Mucosa of gallbladder (tissue), 1 donor: Measurements from ENCODE around the gene GRK5. TPM values are rescaled to one million over a fixed set of nuclear protein-coding genes. Genes with fewer than 3 reads are reported as not detected.

Source experiments
- DNase-seq: peaks from one replicate; pipeline ENCODE4 v3.0.0-alpha.2; 2020; ENCODE audit warnings: low spot score
- total RNA-seq: library from RNA; stranded (reverse); gene quantifications from one replicate; pipeline ENCODE4 v1.2.1, GENCODE V29; 2021
- donor health status: DM: no; HTN: no; CAD: no.

Gene GRK5
- total RNA-seq, 1 donor from 2014 or later = 21.1 TPM

DNA sequence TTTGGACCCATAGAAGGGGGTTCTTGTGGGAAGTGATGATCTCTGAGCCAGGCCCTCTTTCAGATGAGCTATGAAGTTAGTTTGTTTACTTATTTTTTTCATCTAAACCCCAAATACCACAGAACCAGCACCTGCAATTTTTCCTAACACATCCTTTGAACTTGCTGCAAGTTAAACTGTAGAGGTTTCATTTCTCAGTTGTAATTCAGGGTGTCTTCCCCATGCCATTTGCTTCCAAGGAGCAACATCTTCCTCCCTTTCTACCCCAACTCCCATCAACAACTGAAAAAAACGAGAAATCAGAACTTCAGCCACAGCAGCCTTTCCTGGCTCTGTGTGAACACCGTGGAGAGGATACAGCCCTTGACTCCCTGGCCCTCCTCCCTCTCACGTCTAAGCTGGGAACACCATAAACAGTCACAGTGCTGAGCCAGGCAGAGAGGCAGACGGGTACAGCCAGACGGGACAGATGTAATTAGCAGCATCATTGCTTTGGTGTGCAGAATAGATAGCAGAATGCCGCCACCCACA is 271.5 kb downstream of the GRK5 start:
- DNase-seq = no peak

DNA sequence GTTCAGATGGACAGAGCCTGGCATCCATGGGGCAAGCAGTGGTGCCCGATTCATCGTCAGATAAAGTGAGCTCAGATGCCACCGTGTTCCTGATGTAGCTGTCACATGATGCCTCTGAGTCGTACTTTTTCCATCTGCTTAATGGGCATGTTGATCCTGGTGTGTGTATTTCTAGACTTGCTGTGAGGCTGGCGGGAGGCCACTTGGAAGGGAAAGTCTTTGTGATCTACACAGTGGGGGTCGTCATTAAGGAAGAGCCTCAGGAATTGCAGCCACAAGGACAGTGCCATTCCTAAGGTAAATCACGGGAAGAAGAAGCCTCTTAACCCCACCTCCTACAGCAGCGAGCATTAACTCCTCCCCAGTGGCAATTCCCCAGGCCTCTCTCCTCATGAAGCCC is 272.2 kb downstream of the GRK5 start:
- no peak for DNase-seq

DNA sequence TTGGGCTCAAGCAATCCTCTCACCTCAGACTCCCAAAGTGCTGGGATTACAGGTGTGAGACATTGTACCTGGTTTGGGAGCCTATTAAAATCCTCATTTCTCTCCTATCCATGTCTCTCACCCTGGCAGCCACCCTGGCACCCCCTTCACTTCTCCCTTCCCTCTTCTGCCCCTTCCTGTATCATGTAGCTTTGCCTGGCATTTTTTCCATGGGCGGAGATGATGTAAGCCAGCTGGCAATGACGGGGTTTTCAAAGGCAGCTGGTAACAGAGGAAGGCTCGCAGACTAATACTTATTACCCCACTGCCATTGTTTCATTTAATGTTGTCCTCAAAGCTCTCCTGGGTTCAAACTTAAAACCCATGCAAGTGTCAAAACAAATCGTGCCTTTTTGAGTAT is 273.3 kb downstream of the GRK5 start:
- DNase-seq = no peak

DNA sequence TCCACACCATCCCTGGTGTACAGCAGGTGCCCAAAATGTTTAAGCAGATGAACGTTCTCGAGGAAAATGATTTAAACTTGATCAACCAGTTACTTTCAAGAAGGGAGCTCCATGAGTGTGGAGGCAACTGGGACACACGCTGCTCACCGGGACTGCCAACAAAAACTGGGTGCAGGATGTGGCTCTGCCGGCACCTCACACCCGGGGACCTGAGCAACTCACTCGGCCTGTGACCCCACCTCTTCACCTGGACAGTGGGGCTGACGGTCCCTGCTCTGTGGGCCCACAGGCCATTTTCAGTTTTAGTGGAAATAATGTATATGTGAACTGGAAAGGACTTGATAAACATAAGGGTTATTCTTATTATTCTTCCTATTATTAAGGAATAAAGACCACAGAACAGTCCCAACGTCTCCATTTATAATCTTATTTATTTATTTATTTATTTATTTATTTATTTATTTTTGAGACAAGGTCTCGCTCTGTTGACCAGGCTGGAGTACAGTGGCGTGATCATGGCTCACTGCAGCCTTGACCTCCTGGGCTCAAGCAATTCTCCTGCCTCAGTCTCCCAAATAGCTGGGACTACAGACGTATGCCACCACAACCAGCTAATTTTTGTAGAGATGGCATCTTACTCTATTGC is 274.5 kb downstream of the GRK5 start:
- DNase-seq = no peak

DNA sequence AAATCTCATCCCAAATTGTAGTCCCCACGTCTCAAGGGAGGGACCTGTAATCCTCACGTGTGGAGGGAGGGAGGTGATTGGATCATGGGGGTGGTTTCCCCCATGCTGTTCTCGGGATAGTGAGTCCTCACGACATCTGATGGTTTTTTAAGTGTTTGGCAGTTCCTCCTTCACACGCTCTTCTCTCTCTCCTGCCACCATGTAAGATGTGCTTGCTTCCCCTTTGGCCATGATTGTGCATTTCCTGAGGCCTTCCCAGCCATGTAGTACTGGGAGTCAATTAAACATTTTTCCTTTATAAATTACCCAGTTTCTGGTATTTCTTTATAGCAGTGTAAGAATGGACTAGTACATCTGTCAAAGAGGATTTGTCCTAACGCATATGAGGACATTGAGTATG is 275.6 kb downstream of the GRK5 start:
- DNase-seq = no peak

DNA sequence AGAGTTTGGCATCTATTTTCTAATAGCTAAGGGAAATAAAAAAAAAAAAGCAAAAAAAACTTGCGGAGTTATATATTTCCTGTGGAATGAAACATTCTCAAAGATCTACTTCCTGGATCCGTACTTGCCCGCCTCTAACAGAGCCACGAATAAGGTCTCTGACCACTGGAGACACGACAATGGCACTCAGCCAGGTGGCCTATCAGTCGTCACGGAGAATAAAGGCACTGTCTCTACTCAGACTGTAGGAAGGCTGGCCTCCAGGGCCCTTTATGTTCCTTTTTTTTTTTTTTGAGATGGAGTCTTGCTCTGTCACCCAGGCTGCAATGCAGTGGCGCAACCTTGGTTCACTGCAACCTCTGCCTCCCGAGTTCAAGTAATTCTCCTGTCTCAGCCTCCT is 276.5 kb downstream of the GRK5 start:
- no peak for DNase-seq

DNA sequence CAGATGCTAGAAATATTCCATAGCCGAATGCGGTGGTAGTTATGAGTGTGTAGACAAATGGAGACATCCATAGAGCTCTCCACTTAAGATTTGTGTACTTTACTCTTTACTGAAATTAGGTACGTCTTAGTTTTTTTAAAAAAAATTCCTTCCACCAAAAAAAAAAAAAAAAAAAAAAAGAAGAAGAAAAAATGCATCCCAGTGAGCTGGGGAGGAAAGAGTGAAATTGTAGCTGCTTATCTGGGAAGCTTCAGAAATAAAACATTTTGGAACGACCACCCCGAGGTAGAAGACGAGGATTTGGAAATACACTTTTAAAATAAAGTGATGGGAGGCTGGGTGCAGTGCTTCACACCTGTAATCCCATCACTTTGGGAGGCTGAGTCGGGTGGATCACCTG is 281.3 kb downstream of the GRK5 start:
- DNase-seq = no peak

DNA sequence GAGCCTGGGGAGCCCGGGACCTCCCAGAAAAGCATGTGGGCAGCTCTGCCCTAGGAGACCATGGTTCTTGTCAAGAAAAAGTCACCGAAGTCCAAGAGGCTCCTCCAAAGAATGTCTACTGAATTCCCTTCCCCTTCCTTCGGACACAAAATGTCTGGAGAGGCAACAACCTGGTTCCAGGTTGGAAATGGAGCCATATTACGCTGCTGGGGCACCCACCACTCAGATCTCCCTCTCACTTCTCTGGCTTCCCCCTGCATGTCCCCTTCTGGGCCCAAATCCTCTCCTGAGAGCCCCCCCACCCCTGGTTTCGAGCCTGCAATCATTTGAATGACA is 282.6 kb downstream of the GRK5 start:
- DNase-seq = no peak

DNA sequence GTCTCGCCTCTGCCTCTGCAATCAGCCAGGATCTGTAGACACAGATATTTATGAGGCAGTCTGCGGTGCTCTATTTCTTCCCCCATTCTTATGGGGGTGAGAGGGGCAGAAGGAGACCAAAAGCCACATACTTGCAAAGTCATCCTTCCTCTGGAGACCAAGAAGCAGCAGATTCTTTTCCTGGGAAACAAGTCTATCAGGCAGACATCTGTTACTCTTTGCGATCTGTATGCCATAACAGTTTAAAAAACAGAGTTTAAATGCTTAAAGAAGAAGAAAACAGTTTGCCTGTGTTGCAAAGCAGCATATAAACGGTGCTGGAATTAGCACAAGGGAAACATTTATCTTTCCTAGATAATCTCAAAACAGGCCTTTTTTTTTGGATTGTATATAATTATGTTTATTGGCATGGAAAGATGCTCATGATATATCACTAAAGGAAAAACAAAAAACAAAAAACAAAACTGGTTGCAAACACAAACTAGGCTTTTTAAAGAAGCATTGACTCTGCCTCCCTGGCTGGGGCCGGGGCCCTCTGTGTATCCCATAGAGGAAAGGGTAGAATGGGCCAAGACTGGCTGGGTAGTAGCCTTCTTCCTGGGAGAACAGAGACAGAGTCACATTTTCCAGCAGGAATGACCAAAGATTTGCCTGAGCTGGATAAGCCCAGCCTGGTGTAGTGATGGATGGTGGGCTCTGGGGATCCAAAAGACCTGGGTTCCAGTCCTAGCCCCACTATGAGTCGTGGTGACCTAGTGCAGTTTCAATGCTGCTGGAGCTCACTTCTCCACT is 284.8 kb downstream of the GRK5 start:
- DNase-seq = no peak

DNA sequence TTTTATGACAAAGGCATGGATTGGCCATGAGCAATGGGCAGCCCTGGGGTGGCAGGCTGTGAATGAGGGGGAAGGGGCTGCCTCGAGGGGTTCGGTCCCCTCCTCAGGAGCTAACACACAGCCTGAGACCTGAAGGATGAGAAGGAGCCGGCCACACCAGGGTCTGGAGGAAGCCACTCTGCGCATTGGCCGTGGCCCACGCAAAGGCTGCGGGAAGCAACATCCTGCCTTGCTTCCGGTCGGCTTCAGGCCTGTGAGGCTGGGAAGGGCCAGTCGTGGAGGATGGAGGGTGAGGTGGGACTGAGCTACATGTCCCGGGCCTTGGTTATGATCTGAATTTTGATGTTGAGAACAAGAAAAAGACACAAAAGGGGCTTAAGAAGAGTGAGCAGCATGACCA is 285.8 kb downstream of the GRK5 start:
- DNase-seq = no peak

DNA sequence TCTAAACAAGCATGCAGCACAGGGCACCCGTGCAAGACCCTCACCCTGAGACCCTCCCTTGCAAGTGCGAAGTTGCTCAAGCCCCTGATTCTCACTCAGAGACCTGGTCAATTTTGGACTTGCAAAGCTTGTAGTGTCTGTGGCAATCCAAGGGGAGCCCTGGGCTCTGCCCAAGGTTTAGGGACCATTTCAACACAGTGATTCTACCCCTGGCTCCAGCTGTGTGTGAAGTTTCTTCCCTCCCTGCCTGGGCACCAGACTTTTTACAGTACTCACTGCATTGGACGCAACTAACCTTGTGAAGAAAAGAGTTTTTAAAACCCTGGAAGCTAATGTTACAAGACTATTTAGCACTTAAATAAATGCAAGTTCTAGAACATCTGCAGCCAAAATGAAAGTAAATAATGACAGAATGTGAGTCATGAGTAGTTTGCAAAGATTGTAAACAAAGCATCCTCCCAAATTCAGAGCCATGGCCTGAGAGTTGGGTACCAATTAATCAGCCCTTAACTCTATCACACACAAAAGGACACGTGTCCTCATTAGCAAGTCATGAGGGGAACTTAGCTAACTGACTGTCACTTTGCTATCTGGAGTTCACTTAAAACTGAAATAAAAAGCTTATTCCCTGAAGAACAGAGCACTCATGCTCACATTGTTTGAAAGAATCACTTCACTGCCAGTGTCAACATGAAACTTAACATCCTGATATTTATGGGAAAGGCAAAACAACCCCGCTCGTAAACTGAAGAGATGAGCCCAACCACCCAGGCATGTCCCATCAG is 287.1 kb downstream of the GRK5 start:
- DNase-seq = no peak

DNA sequence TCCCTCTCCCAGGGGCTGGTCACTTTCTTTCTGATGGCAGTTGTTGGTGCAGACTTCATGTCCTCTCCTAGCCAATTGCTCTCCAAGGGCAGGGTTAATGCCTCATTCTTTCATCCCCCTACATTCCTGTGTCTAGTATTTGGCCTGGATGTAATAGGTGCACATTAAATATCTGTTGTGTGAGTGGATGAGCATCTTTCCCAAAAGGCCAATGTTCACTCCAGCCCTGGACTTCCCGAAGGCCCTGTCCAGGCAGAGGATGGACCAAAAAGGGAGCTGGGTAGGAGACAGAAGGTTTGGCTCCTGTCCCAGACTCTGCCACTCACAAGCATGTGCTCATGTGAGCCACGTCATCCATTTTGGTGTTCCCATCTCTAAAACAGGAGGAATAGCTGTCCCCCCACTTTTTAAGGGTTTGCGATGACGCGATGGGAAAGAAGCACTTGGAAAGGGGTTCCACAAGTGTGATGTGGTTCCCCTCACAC is 287.7 kb downstream of the GRK5 start:
- no peak for DNase-seq

DNA sequence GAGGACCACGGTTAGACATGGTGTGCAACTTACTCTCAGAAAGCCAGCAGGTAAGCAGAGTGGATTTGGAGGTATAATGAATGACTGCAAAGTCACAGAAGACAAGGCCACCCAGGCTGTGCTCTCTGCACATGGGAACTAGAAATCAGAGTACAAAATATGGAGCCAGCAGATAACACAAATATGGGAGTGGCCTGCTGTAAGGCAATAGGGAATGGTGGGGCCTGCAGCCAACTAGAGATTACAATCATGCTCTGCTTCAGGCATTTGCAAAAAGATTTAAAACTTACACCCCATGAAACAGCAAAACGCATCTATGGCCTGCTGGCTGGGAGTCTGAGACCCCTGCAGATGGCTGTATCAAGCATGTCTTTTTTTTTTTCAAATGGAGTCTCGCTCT is 288.2 kb downstream of the GRK5 start:
- no peak for DNase-seq

DNA sequence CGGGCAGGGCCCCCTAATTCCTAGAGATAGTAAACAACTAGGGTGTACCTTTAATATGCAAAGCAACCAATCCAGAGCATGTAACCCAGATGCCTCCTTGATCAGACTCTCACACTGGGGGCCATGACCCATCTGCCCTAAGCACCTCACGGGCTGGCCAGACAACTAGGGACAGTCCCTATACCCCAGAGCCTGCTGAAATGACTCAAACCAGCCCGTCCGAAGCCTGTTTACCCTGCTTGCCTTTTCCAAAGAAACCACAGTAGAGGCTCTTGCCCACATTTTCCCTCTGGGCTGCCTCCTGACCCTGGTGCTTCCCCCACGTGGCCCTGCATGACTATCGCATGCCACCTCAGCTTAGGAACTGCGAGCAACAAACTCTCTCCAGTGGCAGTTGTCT is 288.9 kb downstream of the GRK5 start:
- no peak for DNase-seq

DNA sequence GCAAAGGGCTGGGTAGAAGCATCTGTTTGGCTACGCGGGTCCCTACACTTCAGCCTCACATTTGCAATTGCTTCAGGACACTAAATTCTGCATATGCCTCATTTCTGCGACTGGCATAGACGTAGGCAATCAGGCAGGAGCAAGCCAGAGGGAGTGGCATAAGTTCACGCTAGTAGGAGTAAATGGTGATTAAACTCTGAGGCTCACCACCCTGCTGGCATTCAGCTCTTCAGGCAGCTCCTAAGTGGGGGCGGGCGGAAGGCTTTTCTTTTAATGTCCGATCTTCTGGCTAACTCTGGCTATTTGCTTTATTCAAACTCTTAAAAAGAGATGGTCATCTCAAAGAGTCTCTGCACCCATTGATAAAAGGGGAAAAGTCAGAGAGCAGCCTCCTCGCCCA is 289.9 kb downstream of the GRK5 start:
- no peak for DNase-seq

DNA sequence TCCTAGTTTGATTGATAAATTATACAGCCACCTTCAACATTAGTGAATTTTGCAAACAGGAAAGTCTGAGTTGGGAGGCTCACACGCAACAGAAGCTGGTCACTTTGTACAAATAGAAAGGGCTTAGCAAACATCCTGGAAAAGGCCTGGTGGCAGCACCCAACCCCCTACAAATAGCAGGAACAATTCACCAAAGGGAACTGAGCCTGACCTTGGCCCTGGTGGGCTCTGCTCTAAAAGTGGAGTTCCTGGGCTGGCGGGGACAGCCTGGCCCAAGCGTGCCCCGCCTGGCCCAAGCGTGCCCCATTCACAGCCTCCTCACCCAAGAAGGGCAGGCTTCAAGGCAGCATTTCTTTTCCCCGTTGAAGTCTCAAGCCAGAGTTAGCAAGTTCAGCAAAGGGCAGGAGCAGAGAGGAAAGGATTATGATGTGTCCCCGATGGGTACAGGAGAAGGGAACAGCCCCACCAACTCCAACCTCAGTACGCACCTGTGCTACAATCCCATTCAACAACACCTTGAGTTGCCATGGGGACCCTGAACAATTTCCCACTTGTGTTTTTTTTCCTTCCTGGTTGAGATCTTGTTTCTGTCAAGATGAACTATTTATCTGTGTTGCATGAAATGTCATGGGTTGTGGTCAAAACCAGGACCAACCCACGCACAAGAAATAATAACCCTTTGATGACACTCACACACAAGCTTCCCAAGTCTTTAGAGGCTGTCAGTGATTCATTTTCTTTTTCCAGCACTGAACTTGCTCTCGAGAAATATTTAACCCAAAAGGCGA is 291.7 kb downstream of the GRK5 start:
- no peak for DNase-seq

DNA sequence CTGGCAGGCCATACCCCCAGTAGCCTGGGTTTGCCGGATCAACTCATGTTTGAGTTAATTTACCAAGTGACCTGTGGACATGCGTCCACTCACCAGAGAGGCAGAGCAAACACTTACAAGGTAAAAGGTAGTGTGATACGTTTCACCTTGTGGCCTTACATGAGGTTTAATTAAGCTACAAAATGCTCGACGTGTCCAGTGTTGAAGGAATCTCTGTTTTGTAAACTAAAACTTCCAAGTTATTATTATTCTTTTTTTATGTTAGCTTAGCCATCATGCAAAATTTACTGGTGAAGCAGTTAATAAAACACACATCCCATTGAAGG is 292.3 kb downstream of the GRK5 start:
- DNase-seq = no peak

DNA sequence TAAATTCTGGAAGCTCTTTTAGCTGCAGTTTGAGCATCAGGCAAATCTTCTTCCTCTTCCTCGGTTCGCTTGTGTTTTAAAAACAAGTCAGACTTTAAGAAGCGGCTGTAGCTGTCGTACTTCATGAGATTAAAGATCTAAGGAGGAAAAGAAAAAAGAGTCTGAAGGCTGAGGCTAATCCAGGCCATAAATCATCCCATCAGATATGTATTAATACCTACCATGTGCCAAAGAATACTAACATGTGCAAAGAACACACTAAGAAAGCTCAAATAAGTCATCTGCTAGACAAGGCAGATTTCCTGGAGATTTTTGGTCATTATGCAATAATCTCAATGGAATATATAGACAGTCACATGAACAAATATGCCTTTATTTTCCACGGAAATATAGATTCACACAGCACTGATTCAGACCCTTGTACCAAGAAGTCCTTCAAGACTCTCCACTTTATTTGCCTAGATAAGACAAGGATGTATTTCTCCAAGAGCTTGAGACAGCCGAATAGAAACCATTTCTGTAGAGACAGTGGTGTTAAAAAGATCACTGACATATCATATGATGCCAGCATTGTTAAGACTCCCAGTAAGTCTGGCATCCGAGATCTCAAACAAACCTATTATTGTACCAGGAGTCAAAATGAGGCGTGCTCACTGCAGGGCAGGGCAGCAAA is 292.9 kb downstream of the GRK5 start:
- no peak for DNase-seq

DNA sequence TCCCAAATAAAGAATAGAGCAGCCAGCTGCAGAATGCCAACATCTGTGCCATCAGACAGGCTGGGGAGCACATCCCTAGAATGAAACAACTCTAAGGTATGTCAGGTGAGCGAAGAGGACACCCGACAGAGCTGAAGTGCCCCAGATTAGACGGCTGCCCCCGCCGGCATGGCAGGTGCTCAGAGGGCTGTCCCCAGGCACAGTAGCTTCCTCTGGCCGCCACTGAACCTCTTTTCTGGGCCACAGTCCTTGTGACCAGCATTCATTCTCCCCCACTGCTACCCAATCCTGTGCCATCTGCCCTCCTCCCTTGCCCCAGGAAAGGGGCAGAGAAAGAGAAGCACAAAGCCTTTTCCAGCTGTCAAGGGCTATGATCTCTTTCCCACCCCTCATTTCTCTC is 293.4 kb downstream of the GRK5 start:
- DNase-seq = no peak

DNA sequence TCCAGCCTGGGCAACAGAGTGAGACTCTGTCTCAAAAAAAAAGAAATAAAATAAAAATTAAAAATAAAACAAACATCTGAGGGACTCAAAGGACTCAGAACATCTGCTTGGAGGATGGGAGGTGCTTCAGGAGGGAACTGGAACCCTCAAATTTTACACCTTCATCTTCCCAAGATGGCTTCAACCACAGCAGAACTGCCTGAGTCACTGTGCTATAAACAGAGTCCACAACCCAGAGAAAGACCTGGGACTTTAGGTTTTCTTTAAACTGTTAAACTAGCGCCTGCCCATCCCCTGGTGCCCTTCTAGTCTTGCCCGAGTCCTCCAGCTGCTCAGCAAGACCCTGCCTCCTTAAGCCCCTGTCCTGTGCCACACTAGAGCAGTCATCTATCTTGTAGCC is 294.3 kb downstream of the GRK5 start:
- no peak for DNase-seq

DNA sequence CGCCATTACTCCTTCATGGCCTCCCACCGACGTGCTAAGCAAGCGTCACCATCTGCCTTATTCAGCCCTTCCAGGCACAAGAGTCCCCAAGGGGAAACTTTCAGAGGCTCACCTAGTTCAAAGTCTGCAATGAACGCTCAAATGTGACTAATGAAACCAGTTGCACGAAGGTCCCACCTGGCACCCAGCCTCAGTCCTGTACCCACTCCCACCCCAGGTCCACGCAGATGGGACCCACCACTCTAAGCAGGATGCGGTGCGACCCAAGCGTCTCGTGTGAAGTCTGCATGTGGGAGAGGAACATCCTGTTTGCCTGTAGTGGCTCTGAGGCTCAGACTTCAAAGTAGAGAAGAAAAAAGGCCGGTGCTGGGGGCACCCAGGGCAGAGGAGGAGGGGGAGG is 294.8 kb downstream of the GRK5 start:
- no peak for DNase-seq
